ENCODE results near the gene RGPD3.
"Not testable (repeated sequence)": the region's sequence is repeated elsewhere in the genome, so short reads cannot be mapped to it uniquely, and the experiment has no call there.

- not testable (repeated sequence) for TF ChIP-seq CTCF (IDR thresholded peaks at IDR 0.05; ENCODE audit: poor library complexity, severe bottlenecking); POLR2AphosphoS5 (IDR thresholded peaks at IDR 0.05); TAF1 (IDR thresholded peaks at IDR 0.05; ENCODE audit: low read depth); EZH2 (IDR thresholded peaks at IDR 0.05; ENCODE audit: borderline replicate concordance, insufficient read depth, low read length, poor library complexity, severe bottlenecking); SMC3 (conservative IDR thresholded peaks at IDR 0.05; ENCODE audit: poor library complexity); REST (IDR thresholded peaks at IDR 0.05; ENCODE audit: borderline replicate concordance); EP300 (conservative IDR thresholded peaks at IDR 0.05; ENCODE audit: poor library complexity, severe bottlenecking); MXI1 (conservative IDR thresholded peaks at IDR 0.05; ENCODE audit: poor library complexity, severe bottlenecking)
Observed at GRCh38 chr2:106487386-106488191, 19.4 kb upstream of the RGPD3 start.
